ENCODE measurements around the gene SYTL2.

DNA sequence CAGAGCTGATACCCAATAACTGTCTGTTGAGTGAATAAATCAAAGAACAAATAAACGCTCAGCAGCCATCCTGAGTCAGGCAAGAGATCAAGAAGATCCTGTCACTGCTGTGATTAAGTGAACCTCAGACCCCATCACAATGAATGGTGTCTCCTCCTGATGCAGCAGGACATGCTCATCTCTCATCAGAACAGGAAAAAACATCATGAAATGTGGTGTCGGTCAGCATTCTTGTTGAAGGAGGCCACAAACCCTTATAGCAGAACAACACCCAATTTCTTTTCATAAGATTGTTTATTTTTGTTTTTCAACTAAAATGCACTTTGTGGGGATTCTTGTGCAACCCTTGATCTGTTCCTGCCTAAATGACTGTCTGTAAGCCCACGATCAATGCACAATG, 60.3 kb downstream of the SYTL2 start:
- TF ChIP-seq, protein P1, sequence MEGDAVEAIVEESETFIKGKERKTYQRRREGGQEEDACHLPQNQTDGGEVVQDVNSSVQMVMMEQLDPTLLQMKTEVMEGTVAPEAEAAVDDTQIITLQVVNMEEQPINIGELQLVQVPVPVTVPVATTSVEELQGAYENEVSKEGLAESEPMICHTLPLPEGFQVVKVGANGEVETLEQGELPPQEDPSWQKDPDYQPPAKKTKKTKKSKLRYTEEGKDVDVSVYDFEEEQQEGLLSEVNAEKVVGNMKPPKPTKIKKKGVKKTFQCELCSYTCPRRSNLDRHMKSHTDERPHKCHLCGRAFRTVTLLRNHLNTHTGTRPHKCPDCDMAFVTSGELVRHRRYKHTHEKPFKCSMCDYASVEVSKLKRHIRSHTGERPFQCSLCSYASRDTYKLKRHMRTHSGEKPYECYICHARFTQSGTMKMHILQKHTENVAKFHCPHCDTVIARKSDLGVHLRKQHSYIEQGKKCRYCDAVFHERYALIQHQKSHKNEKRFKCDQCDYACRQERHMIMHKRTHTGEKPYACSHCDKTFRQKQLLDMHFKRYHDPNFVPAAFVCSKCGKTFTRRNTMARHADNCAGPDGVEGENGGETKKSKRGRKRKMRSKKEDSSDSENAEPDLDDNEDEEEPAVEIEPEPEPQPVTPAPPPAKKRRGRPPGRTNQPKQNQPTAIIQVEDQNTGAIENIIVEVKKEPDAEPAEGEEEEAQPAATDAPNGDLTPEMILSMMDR (IDR thresholded peaks at IDR 0.05): no peak
- TF ChIP-seq POLR2A (IDR thresholded peaks at IDR 0.05) (no peak), EP300 (IDR thresholded peaks at IDR 0.05) (no peak)

All from tibial nerve (tissue), 4 donors.